Occipital lobe (tissue), 2 donors: ENCODE results near the gene NEU4. TPM values are rescaled to one million over a fixed set of nuclear protein-coding genes. Genes with fewer than 3 reads are reported as not detected.
A peak's percentile ranks its signal among the peaks of the same experiment; 100 is the strongest.
"Not testable (repeated sequence)": the region's sequence is repeated elsewhere in the genome, so short reads cannot be mapped to it uniquely, and the experiment has no call there.

Experiments
- DNase-seq: peaks from one replicate; lab custom pipeline; 2025; lab: John Stamatoyannopoulos, UW
- total RNA-seq: library from RNA; depleted of rRNA; stranded (reverse); fragments of >200 nt; gene quantifications from one replicate; pipeline ENCODE4 v1.2.3, GENCODE V29; 2014

The NEU4 gene
- total RNA-seq, 1 donor from 2014 or later, result 0.31 TPM

GRCh38 chr2:241812730-241813643 lies 4.0 kb downstream of the NEU4 start:
- DNase-seq, result peak; percentile 57

GRCh38 chr2:241813644-241814392 lies 4.8 kb downstream of the NEU4 start:
- no peak for DNase-seq

GRCh38 chr2:241814393-241814642 lies 5.3 kb downstream of the NEU4 start:
- DNase-seq, result no peak

- no peak for DNase-seq
These were observed 5.9 kb downstream of the NEU4 start for GRCh38 chr2:241814643-241815476.

GRCh38 chr2:241815477-241816430 lies 6.8 kb downstream of the NEU4 start:
- DNase-seq, result no peak

- no peak for DNase-seq
These were observed 7.6 kb downstream of the NEU4 start for GRCh38 chr2:241816431-241817121.

- DNase-seq, result no peak
These were observed 8.3 kb downstream of the NEU4 start for GRCh38 chr2:241817126-241817820.

- DNase-seq, result not testable (repeated sequence)
These were observed 8.8 kb downstream of the NEU4 start for GRCh38 chr2:241817821-241818215.

- DNase-seq, result no peak
These were observed 9.4 kb downstream of the NEU4 start for GRCh38 chr2:241818229-241818942.

- DNase-seq, result no peak
These were observed 9.9 kb downstream of the NEU4 start for GRCh38 chr2:241818943-241819270.

- not testable (repeated sequence) for DNase-seq
These were observed 11.1 kb downstream of the NEU4 start for GRCh38 chr2:241819947-241820624.

- DNase-seq, result no peak
These were observed 11.8 kb downstream of the NEU4 start for GRCh38 chr2:241820625-241821384.

- no peak for DNase-seq
These were observed 12.7 kb downstream of the NEU4 start for GRCh38 chr2:241821460-241822263.

GRCh38 chr2:241822264-241822623 lies 13.3 kb downstream of the NEU4 start:
- DNase-seq, result no peak

- not testable (repeated sequence) for DNase-seq
These were observed 14.8 kb downstream of the NEU4 start for GRCh38 chr2:241823531-241824437.

GRCh38 chr2:241827394-241827793 lies 18.4 kb downstream of the NEU4 start:
- DNase-seq, result no peak
